ENCODE measurements around the gene TMEM161A. TPM values are rescaled to one million over a fixed set of nuclear protein-coding genes. Genes with fewer than 3 reads are reported as not detected.

The TMEM161A gene
- total and polyA plus RNA-seq, 2 of the 13 experiments (the other 11 are each of a cell fraction or from before 2014, with no cell fraction given) = 25.9 to 31.4 TPM

- TF ChIP-seq PATZ1 (CRISPR knock-in tag; IDR thresholded peaks at IDR 0.05) = peak; percentile 99
- TF ChIP-seq SSRP1 (CRISPR knock-in tag; IDR thresholded peaks at IDR 0.05) = peak; percentile 16; the same call in 1 of the 2 replicates
- TF ChIP-seq TARDBP (CRISPR knock-in tag; IDR thresholded peaks at IDR 0.05) = peak; percentile 79
- peak; percentile 46; the same call in 1 of the 2 replicates for TF ChIP-seq YEATS2 (CRISPR knock-in tag; IDR thresholded peaks at IDR 0.05; ENCODE audit: borderline replicate concordance)
- peak; percentile 39 for TF ChIP-seq YY1 (IDR thresholded peaks at IDR 0.05; ENCODE audit: insufficient read depth, insufficient replicate concordance, low read depth, low read length)
- TF ChIP-seq ZNF460 (CRISPR knock-in tag; IDR thresholded peaks at IDR 0.05; ENCODE audit: borderline replicate concordance) = no peak; the same call in 1 of the 2 replicates
- no peak for TF ChIP-seq ZNF24 (IDR thresholded peaks at IDR 0.05)
- TF ChIP-seq THAP9 (CRISPR knock-in tag; IDR thresholded peaks at IDR 0.05; ENCODE audit: borderline replicate concordance) = no peak
- TF ChIP-seq NFATC3 (CRISPR knock-in tag; IDR thresholded peaks at IDR 0.05) = no peak
- no peak for TF ChIP-seq IRF2 (CRISPR knock-in tag; IDR thresholded peaks at IDR 0.05)
- TF ChIP-seq ZBTB49 (CRISPR knock-in tag; IDR thresholded peaks at IDR 0.05; ENCODE audit: borderline replicate concordance) = no peak
- TF ChIP-seq YEATS4 (CRISPR knock-in tag; IDR thresholded peaks at IDR 0.05; ENCODE audit: borderline replicate concordance) = 0 out of 2 replicates have a peak, but pooled peaks have one; percentile 42
- peak; percentile 82; the same call in 1 of the 2 replicates for TF ChIP-seq ZNF768 (CRISPR knock-in tag; IDR thresholded peaks at IDR 0.05)
- no peak for TF ChIP-seq ZNF468 (CRISPR knock-in tag; IDR thresholded peaks at IDR 0.05)
- peak; percentile 88 for TF ChIP-seq SIX1 (CRISPR knock-in tag; IDR thresholded peaks at IDR 0.05; ENCODE audit: borderline replicate concordance)
- peak; percentile 73 for TF ChIP-seq ZNF770 (CRISPR knock-in tag; IDR thresholded peaks at IDR 0.05)
- peak; percentile 92 for TF ChIP-seq SP5 (CRISPR knock-in tag; IDR thresholded peaks at IDR 0.05; ENCODE audit: borderline replicate concordance, low read depth)
- peak; percentile 25; the same call in 1 of the 2 replicates for TF ChIP-seq ZNF747 (CRISPR knock-in tag; IDR thresholded peaks at IDR 0.05; ENCODE audit: borderline replicate concordance)
- TF ChIP-seq ZFP36L2 (CRISPR knock-in tag; IDR thresholded peaks at IDR 0.05) = no peak
These were observed 33.7 kb upstream of the TMEM161A start (continued) for GRCh38 chr19:19171821-19172532.
